Inflammatory macrophage (primary cell): Measurements from ENCODE around the gene ZNF346.

Experiments
- DNase-seq, 2 donors: peaks; one replicate each; pipeline ENCODE4 v3.0.0-alpha.2; 2020 to 2022

The ZNF346 gene

GRCh38 chr5:177123789-177124485 lies 101.4 kb downstream of the ZNF346 start:
- no peak for DNase-seq

- no peak for DNase-seq
These were observed 102.0 kb downstream of the ZNF346 start for GRCh38 chr5:177124486-177124991.

GRCh38 chr5:177126771-177127170 lies 104.3 kb downstream of the ZNF346 start:
- DNase-seq = no peak

GRCh38 chr5:177128551-177128981 lies 106.1 kb downstream of the ZNF346 start:
- DNase-seq = peak in 1 of 2 donors; percentile 27

- DNase-seq = no peak
These were observed 107.9 kb downstream of the ZNF346 start for GRCh38 chr5:177130211-177131018.
